ENCODE data around the gene MACF1. TPM values are rescaled to one million over a fixed set of nuclear protein-coding genes. Genes with fewer than 3 reads are reported as not detected.
"Not testable (repeated sequence)": the region's sequence is repeated elsewhere in the genome, so short reads cannot be mapped to it uniquely, and the experiment has no call there.

The MACF1 gene
- total and polyA plus RNA-seq, 2 experiments from 2014 or later = 80.4 to 261 TPM

DNA sequence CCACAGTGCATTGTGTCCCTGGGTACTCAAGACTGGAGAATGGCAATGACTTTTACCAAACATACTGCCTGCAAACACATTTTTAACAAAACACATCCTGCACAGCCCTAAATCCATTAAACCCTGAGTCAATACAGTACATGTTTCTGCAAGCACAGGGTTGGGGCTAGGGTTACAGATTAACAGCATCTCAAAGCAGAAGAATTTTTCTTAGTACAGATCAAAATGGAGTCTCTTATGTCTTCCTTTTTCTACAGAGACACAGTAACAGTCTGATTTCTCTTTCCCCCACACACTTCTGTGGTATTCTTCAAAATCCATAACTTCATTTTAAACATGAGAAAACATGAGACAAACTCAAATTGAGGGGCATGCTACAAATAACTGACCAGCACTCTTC is 300.8 kb downstream of the MACF1 start:
- TF ChIP-seq, protein P1, sequence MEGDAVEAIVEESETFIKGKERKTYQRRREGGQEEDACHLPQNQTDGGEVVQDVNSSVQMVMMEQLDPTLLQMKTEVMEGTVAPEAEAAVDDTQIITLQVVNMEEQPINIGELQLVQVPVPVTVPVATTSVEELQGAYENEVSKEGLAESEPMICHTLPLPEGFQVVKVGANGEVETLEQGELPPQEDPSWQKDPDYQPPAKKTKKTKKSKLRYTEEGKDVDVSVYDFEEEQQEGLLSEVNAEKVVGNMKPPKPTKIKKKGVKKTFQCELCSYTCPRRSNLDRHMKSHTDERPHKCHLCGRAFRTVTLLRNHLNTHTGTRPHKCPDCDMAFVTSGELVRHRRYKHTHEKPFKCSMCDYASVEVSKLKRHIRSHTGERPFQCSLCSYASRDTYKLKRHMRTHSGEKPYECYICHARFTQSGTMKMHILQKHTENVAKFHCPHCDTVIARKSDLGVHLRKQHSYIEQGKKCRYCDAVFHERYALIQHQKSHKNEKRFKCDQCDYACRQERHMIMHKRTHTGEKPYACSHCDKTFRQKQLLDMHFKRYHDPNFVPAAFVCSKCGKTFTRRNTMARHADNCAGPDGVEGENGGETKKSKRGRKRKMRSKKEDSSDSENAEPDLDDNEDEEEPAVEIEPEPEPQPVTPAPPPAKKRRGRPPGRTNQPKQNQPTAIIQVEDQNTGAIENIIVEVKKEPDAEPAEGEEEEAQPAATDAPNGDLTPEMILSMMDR (IDR thresholded peaks at IDR 0.05; ENCODE audit: low read depth, low read length) = no peak
- Histone ChIP-seq H3K27ac (no peak overlapping the region), H3K36me3 (no peaks in the 10 kb centered on the region), H3K4me1 (ENCODE audit: low read depth) (no peaks in the 10 kb centered on the region), H3K9me3 (ENCODE audit: low read depth) (no peaks in the 10 kb centered on the region), H3K4me3 (no peak overlapping the region), H3K27me3 (peaks cover 10% of the 10 kb centered on the region)
- no peak for DNase-seq (ENCODE audit: low read depth in 1 of 2, low spot score in 1 of 2)

DNA sequence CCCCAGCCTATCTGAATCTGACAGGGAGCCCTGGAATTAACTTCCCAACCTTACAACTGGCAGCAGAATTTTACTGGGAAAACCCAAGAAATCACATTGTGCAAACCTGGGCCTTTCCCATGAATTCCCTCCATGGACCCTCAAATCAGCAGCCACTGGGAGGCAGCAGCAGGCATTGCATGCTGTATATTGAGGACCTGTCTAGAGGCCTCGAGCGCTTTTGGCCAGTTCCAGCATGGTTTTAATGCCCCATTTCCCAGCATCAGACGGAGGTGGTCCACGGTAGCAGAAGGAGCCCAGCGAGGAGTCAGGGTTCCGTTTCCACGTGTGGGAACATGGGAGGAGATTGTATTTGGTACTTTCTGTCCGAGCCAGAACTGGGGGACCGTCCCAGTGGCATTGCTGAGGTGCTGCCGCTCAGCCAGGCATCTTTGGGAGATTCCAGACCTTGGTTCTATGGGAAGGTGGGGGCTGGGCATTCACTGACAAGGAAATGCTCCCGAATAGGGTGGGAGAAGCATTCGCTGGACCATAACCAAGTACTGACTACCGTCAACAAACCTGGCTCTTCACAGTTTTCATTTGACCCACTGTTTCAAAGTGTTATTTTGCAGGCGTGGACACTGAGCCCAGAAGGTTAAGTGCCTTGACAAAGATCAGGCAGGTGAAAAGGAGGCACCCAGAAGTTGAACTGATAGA is 302.9 kb downstream of the MACF1 start:
- H3K4me1 ChIP-seq (ENCODE audit: low read depth) = no peaks in the 10 kb centered on the region
- peak; percentile 28 to 33 for DNase-seq (ENCODE audit: low read depth in 1 of 2, low spot score in 1 of 2)
- H3K27ac ChIP-seq = no peak overlapping the region
- H3K36me3 ChIP-seq = no peaks in the 10 kb centered on the region
- H3K4me3 ChIP-seq = no peak overlapping the region
- H3K9me3 ChIP-seq (ENCODE audit: low read depth) = no peaks in the 10 kb centered on the region
- peaks cover 12% of the 10 kb centered on the region for H3K27me3 ChIP-seq
- TF ChIP-seq, protein P1 (IDR thresholded peaks at IDR 0.05; ENCODE audit: low read depth, low read length) = peak; percentile 36

DNA sequence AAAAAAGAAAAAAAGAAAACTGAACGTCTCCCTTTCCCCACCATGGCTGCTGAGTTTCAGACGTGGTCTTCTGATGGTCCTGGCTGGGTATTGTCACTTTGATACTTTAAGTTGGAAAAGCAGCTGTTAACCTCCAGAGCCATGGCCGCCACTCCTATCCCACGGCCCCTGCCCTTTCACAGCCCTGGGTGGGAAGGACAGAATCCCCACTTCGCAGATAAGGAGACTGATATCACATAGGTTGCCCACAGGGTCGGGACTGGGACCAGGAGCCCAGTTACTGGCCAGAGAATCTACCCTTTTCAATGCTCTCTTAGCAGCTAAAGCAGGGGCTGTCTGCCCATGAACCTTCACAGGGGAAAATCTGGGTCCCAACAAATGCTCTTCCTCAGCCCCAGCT is 303.8 kb downstream of the MACF1 start:
- no peak overlapping the region for H3K27ac ChIP-seq
- H3K27me3 ChIP-seq = peaks cover 17% of the 10 kb centered on the region
- TF ChIP-seq, protein P1 (IDR thresholded peaks at IDR 0.05; ENCODE audit: low read depth, low read length) = no peak
- no peak overlapping the region for H3K4me3 ChIP-seq
- DNase-seq (ENCODE audit: low read depth in 1 of 2, low spot score in 1 of 2) = no peak
- no peaks in the 10 kb centered on the region for H3K4me1 ChIP-seq (ENCODE audit: low read depth)
- no peaks in the 10 kb centered on the region for H3K9me3 ChIP-seq (ENCODE audit: low read depth)
- no peaks in the 10 kb centered on the region for H3K36me3 ChIP-seq

DNA sequence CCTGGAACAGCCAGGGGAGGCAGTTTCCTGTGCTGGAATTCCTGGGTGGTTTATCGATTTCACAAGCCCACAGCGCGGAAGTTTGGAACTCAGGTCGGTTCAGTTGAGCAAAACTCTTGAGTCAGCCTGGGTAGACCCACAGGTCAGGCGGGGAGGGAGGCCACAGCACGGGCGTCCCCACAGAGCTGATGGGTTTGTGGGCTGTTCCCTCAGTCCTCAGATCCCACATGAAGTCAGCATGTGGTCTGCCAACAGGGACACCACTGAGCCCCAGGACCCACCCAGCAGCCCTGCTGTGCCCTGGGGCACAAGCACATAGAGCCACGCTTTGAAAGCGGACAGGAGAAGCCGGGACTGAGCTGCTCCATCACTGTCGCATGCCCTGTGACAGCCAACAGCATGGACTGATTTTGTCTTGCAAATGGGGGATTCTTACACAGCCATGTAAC is 304.4 kb downstream of the MACF1 start:
- H3K4me1 ChIP-seq (ENCODE audit: low read depth) = no peaks in the 10 kb centered on the region
- no peaks in the 10 kb centered on the region for H3K36me3 ChIP-seq
- no peaks in the 10 kb centered on the region for H3K9me3 ChIP-seq (ENCODE audit: low read depth)
- no peak overlapping the region for H3K27ac ChIP-seq
- peaks cover 22% of the 10 kb centered on the region for H3K27me3 ChIP-seq
- H3K4me3 ChIP-seq = no peak overlapping the region
- DNase-seq (ENCODE audit: low read depth in 1 of 2, low spot score in 1 of 2) = peak in 1 of 2 donors; percentile 80
- TF ChIP-seq, protein P1 (IDR thresholded peaks at IDR 0.05; ENCODE audit: low read depth, low read length) = peak; percentile 13

DNA sequence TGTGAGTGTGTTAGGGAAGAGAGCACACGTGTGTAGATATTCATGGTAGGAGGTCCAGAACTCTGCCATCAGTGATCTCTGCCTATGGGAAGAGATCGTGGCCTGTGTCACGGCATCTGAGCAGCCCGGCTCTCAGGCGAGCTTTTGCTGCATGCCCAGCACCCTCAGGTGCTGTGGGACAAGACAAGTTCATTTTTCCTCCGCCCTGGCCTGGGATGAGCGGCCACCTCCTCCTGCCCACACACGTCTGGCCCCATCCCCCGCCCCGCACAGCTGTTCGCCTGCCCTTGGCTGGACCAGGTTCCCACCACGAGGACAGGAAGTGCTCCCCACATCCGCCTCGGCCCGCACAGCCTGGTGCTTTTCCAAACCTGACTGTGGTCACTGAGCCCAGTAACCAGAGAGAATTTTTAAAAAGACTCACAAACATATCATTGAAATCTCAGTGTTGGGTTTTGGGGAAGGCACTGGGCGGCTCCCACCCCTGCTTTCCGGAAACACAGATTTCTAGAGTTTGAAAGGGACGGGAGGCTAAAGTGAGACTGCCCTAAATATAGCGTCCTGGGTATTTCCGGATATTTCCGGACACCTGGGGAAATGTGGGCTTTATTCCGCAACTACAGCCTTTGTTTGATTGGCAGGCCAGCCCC is 305.0 kb downstream of the MACF1 start:
- Histone ChIP-seq H3K9me3 (ENCODE audit: low read depth) (no peaks in the 10 kb centered on the region), H3K27me3 (peaks cover 26% of the 10 kb centered on the region), H3K27ac (no peak overlapping the region), H3K4me1 (ENCODE audit: low read depth) (no peaks in the 10 kb centered on the region), H3K36me3 (no peaks in the 10 kb centered on the region), H3K4me3 (no peak overlapping the region)
- TF ChIP-seq, protein P1 (IDR thresholded peaks at IDR 0.05; ENCODE audit: low read depth, low read length) = no peak
- peak in 1 of 2 donors; percentile 82 for DNase-seq (ENCODE audit: low read depth in 1 of 2, low spot score in 1 of 2)

DNA sequence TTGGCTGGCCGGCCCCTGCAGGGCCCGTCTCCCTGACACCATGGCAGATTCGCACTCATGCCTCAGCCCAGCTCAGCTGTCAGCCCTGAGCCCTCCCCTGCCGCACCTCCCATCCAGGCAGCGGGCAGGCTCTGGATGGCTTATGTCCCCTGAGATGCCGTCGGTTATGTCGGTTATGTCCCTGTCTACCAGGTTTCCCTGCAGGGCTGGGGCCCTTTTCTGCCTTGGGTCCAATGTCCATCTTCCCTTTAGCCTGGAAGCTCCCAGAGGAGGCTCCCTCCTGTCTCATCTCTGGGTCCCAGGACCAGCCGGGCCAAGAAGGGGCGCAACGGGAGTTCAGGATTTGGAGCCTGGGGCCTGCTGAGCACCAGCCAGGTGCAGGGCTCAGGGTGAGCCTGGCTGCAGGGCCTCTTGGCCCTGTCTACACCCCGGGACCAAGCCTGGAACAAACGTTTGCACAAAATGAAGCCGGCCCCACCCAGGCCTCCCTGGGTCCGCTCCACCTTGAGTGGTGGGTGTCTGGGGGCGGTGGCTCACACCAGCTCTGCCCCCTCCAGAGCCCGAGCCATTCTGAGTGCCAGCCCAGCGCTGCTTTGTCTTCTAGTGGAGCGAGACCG is 306.2 kb downstream of the MACF1 start:
- H3K36me3 ChIP-seq; H3K4me3 ChIP-seq; H3K9me3 ChIP-seq (ENCODE audit: low read depth); DNase-seq (ENCODE audit: low read depth in 1 of 2, low spot score in 1 of 2); H3K27ac ChIP-seq; H3K4me1 ChIP-seq (ENCODE audit: low read depth): not testable (repeated sequence)
- H3K27me3 ChIP-seq = peaks cover 34% of the 10 kb centered on the region

DNA sequence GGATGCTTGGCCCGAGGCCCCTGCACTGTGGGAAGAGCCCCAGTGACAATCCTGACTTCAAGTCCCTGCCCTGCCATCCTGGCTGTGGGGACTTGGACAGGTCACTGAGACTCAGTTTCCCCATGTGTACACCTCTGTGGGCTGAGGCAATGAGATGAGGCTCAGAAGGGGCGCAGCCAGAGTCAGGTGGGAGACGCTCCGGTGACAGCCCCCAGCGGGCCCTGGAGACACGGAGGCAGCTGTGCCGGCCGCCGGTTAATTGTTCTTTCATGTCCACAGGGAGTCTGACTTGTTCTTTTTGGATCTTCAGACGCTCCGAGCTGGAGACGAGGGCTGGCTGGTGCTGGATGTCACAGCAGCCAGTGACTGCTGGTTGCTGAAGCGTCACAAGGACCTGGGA is 307.0 kb downstream of the MACF1 start:
- DNase-seq (ENCODE audit: low read depth in 1 of 2, low spot score in 1 of 2) = not testable (repeated sequence)

DNA sequence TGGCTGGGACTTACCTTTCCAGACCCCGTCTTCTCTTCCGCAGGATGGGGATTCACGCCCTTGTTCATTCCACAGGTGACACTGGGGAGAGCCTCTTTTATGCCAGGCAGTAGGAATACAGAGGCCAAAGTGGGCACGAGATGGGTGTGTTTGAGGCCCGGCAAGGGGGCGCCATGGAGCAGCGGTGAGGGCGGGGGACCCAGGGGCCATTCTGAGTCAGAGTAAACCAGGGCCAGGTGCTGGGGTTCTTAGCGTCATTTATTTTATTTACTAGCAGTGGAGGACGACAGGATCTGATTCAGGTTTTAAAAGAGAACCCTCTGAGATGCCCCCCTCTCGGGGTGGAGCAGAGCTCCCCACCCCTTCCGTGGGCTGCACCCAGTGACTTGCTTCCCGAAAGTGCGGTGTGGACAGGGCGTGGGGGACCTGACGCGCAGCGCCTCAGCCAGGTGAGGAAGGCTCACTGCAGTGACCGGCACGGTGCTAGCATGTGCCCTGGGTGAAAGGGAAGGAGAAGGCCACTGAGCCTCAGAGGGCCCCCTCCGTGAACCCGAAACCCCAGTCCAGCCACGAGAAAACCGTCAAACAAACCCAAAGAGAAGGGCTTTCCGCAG is 307.8 kb downstream of the MACF1 start:
- not testable (repeated sequence) for DNase-seq (ENCODE audit: low read depth in 1 of 2, low spot score in 1 of 2); H3K4me1 ChIP-seq (ENCODE audit: low read depth); H3K36me3 ChIP-seq

More for the DNA sequence above, 307.0 kb downstream of the MACF1 start:
- H3K27ac ChIP-seq; H3K36me3 ChIP-seq; H3K9me3 ChIP-seq (ENCODE audit: low read depth); H3K4me3 ChIP-seq; H3K4me1 ChIP-seq (ENCODE audit: low read depth): not testable (repeated sequence)
- H3K27me3 ChIP-seq = peaks cover 34% of the 10 kb centered on the region

More for the DNA sequence above, 307.8 kb downstream of the MACF1 start:
- H3K4me3 ChIP-seq; H3K27ac ChIP-seq; H3K9me3 ChIP-seq (ENCODE audit: low read depth): not testable (repeated sequence)
- H3K27me3 ChIP-seq = peaks cover 34% of the 10 kb centered on the region

Data from cardiac muscle cell (in vitro differentiated cells and primary cell).